GM19043 (cell line): ENCODE measurements around the gene AIG1.
"Not testable (repeated sequence)": the region's sequence is repeated elsewhere in the genome, so short reads cannot be mapped to it uniquely, and the experiment has no call there.

Experiments
- ATAC-seq: cut with Tn5 transposase; IDR thresholded peaks from one replicate; pipeline ENCODE4 v1.9.1; 2021; ENCODE audit warnings: low read depth; ENCODE audit not compliant: unreplicated experiment

The AIG1 gene

DNA sequence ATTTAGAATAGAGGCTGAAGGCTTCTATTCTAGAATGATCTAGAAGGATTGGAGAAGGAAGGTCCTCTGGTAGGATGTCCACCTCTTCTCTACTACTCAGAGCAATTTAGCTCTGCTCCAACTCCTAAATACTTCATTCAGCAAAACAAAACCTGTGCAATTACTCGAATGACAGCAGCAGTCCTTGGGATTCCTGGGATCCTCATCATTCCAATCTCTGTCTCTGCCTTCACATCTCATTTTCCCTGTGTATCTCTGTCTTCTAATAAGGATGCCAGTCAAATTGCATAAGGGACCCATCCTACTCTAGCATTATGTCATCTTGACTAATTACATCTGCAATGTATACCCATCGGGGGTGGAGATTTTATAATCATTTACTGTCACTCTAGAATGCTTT is 5.5 kb upstream of the AIG1 start:
- no peak for ATAC-seq

DNA sequence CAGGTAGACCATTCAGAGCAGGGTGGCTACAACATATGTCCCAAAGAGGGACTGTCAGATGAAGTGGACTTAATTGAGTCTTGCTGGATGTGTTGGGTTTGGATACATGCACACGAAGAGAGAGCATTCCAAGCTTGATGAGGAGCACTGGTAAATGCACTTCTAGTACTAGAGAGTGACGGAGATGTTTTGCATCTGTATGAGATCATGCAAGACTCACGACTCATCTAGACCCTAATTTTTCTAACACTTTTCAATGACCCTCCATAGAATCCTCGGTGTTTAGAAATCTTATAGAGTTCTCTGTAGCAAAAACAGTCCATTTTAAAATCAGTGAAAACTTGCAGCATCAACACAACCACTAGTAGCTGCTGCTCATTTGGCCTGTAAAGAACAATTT is 4.8 kb upstream of the AIG1 start:
- no peak for ATAC-seq

DNA sequence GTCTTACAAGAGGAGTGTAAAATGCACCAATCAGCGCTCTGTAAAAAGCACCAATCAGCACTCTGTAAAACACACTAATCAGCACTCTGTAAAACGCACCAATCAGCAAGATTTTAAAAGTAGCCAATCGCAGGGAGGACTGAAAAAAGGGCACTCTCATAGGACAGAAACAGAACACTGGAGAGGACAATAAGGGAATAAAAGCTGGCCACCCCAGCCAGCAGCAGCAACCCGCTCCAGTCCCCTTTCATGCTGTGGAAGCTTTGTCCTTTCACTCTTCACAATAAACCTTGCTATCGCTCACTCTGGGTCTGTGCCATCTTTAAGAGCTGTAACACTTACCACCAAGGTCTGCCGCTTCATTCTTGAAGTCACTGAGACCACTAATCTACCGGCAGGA is 1.7 kb upstream of the AIG1 start:
- ATAC-seq: no peak

DNA sequence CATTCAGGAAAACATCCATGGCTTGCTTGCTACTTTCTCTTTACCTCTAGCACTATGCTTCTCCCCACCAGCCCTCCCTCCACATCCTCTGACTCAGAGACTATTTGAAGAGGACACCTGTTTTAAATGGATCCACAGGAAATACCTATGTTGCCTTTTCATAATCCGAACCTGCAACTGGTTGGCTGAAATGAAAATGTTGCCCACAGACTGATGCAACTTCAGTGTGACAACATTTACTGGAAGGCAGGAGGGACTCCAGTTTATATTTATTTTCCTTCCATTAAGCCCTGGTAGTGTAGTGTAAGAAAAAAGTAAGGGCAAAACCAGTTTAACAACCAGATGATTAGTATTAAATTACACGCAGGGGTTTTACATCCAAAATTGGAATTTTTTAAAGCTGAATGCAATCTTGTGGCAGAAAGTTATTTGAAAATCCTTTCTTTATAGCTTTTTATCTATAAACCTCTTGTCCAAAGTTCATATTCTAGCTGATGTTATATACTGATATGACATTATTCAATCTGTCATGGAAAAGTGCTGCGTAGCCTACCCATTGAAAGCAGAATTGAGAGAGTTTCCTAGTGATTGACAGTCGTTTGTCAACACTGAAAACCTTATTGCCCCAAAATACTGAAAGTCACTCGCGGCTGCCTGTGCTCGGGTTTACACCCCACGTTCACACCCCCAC is 881 bp upstream of the AIG1 start:
- ATAC-seq: no peak

DNA sequence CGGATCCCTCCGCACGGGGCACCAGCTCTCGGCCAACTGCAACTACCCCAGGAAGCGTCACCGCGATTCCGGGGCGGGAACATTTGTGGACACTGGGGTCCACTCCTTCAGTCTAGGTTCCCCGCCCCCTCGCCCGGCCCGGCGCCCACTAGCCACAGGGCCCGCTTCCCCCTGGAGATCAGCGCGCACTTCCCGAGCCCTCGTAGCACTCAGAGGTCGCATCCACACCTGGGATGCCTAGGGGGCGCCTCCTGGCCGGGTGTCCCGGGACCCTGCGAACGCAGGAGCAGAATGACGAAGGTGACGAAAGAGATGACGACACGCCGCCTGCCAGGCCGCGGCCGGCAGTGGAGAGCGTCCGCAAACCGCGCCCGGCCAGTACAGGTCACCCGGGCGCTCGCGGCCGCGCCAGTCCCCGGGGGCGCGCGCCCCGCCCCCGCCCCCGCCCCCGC is 309 bp upstream of the AIG1 start:
- ATAC-seq: peak; percentile 62

DNA sequence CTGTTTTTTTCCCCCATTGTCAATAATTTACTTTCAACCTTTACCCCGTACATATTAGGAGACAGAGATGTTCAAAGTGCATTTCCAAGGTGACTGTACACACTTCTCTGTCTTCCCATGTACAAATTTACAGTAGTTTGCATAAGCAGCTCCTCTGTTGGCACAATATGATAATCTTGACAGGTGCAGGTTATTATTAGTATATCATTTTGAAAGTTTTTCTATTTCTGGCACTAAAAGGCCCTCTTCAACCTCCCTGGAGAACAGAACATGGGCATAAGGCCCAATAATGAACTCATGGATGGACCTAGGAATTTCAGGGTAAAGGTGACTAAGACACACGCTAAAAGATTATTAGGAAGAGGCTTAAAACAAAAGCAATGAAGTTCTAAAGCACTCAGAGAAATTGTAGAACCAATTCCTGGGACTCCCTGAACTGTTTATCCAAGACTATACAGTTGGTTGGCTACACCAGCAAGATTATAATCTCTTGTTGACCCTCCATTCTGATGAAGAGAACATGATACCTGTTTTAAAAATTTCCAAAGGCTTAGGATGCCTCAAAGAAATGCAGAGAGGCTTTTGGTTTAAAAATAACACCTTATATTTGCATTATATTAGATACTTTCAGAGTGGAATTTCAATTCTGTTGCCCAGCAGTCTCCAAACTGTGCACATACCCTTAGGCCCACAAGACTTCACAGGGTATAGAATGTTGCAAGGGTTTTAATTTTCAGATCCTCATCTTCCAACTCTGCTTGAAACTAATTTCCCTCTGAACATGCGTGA is 1.1 kb downstream of the AIG1 start:
- ATAC-seq: no peak

DNA sequence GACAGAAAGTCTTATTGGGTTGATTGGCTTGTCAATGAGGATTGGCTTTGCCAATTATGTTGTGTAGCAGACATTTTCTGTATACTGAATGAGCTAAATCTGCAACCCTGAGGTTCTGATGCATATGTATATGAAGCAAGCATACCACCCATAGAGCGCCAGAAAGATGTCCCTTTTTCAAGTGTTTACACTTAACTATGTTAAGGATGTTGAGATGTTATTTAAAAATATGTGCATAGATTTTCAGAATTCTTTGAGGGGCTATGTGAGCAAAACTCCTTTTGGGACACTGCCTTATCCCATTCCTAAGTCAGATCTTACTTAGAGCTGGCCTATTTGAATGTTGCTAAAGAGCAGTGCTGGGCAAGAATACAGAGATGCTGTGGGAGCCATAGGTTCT is 1.9 kb downstream of the AIG1 start:
- ATAC-seq: no peak

DNA sequence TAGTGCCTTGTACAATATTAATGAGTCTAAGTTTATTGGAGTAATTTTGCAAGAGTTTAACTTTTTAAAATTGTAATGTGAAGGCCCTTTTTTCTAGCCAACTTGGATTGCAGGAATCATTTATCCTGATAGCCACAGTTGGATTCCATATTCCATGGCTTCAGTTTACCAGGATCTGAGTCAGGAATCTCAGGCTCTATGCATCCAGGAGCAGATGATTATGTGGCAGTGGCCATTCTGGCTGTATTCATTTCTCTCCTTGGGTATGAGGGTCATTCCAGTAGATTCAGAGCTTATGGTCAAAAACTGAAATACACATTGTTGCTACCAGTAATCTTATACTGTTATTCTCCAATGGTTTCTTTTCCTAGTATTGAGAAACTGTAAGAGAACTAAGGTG is 2.9 kb downstream of the AIG1 start:
- ATAC-seq: no peak

DNA sequence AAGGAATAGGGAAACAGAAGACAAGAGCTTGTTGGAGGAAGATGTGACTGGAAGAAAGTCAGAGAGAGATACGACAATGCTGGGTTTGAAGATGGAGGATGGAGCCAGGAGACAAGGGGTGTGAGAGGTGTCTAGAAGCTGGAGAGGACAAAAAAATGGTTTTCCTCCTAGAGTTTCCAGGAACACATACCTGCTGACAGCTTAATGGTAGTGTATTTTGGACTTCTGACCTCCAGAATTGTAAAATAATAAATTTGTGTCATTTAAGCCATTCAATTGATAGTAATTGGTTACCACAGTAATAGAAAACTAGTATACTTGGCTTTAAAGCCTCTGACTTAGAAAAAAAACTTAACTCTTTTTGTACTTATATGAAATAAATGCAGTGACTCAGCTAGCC is 3.6 kb downstream of the AIG1 start:
- ATAC-seq: no peak

DNA sequence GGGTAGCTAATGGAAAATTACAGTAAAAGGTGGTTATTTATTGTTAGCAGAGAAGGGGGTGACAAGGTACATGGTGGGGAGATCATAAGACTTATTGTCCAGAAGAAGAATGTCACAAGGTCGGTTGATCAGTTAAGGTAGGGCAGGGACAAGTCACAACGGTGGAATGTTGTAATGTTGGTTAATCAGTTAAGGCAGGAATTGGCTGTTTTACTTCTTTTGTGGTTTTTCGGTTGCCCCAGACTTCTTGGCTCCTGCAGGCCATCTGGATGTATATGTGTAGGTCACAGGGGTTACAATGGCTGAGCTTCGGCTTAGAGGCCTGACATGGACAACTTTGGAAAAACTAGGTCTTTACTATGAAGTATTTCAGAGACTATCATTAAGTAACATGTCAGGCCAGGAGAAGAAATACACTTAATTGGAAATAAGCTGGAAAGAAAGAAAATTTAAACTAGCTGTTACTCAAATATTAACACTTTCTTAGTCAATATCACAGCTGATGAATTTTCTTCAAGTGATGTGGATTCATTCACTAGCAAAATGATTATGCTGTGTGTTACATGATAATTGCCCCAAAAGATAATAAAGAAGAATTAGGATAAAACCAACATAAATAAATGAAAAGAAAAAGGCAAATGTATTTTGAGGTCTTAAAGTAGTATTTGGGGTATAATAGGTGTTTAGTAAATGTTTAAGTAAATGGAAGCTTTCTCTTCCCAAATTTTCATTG is 4.4 kb downstream of the AIG1 start:
- no peak for ATAC-seq

DNA sequence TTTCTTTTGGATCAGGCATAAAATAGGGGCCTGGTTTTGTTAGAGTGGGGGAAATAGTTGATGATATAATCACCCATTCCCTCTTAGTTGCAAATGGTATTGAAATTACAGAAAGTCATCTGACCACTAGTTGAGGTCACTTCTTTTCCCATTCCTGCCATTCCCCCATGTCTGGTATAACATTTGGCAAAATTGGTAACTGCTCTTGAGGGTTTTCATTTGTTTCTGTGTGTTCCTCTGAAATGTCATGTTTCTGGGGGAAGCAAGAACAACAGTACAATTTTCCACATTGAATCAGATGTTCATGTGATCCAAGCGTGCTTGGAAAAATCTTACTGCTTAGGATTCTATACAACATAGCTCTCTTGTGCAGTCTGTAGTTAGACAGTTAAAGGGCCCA is 7.3 kb downstream of the AIG1 start:
- ATAC-seq: no peak

DNA sequence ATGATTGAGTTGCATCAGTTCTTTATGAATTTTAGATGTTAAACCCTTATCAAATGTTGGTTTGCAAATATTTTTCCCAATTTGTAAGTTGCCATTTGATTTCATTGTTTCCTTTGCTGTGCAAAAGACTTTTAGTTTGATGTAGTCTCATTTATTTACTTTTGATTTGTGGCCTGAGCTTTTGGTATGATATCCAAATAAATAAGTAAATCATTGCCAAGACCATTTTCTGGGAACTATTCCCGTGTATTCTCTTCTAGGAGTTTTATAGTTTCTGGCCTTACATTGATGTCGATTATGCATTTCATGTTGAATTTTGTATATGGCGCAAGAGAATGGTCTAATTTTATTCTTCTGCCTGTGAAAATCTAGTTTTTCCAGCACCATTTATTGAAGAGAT is 13.4 kb downstream of the AIG1 start:
- no peak for ATAC-seq

DNA sequence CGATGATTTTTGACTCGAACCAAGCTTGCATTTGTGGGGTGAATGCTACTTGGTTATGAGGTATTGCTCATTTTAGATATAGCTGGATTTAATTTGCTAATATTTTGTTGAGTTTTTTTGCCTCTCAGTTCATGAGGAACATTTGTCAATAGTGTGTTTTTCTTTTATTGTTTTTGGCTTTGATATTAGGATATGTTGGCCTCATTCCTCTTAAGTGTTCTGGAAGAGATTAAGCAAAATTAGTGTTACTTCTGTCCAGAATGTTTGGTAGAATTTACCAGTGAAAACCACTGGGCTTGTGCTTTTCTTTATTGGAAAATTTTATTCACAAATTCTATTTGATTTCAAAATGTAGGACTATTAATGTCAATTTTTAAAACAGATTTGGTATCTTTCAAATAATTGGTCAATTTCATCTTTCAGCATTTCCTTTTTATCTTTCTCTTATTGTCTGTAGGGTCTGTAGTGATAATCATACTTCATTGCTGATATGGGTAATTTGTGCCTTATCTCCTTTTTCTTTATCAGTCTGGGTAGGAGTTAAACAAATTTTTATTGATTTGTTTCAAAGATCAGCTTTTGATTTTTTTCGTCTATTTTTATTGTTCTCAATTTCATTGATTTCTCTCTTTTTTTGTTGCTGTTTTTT is 14.1 kb downstream of the AIG1 start:
- no peak for ATAC-seq

DNA sequence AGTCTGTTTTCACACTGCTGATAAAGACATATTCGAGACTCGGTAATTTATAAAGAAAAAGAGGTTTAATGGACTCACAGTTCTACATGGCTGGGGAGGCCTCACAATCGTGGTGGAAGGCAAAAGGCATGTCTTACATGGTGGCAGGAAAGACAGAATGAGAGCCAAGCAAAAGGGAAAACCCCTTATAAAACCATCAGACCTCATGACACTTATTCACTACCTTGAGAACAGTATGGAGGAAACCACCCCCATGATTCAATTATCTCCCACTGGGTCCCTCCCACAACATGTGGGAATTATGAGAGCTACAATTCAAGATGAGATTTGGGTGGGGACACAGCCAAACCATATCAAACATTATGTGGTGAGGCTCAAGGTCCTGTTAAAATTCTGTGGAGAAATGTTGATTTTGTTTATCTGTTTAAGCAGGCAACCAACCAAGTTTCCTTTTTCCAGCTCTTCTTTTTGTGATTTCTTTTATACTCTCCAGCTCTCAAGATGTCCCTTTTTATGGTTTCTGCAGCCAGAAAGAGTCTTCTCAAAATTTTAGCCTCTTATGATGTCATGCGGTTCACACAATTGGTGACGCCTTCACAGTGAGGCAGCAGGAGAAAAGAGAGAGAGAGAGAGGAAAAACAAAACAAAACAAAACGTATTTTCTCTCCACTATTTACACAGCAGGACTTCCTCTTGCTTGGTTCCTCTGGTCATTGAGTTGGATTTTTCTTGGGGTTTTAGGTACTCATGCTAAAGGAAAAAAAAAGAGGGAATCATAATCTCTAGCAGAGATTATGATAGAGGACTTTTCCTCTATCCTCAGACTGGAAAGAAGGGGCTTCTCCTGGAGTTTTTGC is 18.0 kb downstream of the AIG1 start:
- no peak for ATAC-seq

DNA sequence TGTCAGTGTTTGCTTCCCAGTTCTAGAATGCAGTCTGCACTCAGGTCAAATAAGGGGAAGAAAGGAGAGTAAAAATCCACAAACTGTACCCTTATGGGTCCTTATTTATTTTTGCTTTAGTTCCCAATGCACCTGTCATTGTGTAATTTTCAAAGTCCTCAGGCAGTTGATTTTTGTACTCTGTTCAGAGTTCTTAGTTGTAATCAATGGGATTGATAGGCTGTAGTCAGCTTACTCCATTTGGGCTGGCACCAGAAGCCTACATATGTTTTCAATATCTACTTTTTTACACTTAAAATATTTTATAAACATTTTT is 18.6 kb downstream of the AIG1 start:
- ATAC-seq: no peak

DNA sequence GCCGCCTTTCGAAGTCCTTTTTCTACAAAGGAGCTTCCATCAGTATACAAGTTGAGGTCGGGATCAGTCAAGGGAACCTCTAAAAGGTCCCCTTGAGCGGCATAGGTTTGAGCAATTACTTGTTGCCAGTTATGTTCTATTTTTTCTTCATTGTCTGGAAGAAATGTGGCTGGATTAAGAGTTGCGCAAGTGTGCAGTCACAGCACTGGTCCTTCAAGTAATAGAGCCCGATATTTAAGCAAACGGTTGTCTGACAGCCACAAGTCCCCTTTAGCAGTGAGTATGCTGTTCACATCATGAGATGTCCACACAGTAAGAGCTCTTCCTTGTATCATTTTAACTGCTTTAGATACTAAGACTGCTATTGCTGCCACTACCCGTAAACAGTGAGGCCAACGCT is 21.6 kb downstream of the AIG1 start:
- not testable (repeated sequence) for ATAC-seq

DNA sequence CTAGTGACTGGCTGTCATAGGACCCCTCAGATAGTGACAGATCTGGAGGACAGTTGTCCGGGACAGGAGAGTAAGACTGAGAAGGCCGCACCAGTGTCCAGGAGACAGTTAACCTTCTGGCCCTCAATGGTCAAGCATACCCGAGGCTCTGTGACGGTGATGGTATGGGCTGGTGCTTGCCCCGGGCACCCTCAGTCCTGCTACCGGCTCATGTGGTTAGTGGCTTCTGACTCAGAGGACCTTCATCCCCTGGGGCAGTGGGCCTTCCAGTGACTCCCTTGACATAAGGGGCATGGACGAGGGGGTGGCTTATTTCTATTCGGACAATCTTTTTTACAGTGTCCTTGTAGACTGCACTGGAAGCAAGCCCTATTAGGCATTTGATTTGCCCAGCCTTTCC is 23.3 kb downstream of the AIG1 start:
- not testable (repeated sequence) for ATAC-seq

DNA sequence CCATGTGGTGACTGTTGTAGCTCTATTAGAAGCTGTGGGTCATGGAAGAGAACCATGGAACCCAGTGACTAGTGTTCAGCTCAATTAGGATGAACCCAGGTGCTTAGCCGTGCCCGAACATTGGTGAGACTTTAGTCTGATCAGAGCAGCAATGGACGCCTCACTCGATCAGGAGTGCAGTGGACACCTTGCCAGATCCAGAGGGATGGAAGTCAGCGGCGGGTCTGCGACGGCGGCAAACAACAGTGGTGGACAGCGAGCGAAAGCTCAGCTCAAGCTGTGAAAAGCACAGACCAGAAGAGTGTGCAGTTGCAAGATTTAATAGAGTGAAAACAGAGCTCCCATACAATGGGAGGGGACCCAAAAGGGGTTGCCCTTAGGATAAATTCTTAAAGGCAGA is 26.6 kb downstream of the AIG1 start:
- not testable (repeated sequence) for ATAC-seq

DNA sequence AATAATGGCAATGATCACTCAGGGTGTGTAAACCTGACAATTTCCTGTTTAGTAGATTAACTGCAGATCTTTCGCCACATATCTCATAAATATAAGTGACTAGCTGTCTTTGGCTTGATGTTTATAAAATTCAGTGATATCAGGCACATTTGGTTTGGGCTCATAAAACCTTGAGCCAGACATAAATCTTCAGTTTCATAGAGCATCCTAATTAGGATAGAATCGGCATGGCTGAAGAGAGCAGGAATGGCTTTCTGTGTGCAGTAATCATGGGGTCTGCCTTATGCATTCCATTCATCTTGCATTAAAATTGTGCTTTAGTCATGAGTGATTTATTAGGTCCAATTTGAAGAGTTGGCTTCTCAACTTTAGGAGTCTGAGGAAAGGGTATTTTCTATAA is 27.2 kb downstream of the AIG1 start:
- ATAC-seq: no peak

DNA sequence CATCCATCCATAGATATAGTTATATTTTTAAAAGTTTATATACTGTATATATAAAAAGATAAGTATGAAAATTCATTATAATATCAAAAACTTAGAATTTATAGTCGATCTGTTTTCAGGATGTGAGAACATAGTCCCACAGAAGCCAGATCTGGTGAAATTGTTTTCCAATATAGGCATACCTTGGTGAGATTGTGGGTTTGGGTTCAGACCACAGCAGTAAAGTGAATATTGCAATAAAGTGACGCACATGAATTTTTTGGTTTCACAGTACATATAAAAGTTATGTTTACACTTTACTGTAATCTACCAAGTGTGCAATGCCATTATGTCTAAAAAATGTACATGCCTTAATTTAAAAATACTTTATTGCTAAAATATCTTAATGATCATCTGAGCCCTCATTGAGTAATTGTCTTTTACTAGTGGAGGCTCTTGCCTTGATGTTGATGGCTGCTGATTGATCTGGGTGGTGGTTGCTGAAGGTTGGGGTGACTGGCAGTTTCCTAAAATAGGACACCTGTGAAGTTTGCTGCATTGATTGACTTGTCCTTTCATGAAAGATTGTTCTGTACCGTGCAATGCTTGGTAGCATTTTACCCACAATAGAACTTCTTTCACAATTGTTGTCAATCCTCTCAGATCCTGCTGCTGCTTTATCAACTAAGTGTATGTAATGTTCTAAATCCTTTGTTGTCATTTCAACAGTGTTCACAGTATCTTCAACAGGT is 29.8 kb downstream of the AIG1 start:
- ATAC-seq: no peak
